ENCODE measurements around the gene PPT2. TPM values are rescaled to one million over a fixed set of nuclear protein-coding genes. Genes with fewer than 3 reads are reported as not detected.

PPT2 gene
- total RNA-seq, 2 donors from 2014 or later: 21.8 to 42.0 TPM

GRCh38 chr6:32148289-32149091 is 5.5 kb upstream of the PPT2 start:
- H3K36me3 ChIP-seq: no peaks in the 10 kb centered on the region
- no peak for TF ChIP-seq CTCF (IDR thresholded peaks at IDR 0.05)
- peak overlapping the region; percentile 26 for H3K4me3 ChIP-seq
- DNase-seq (ENCODE audit: low spot score) (no peak), ATAC-seq (ENCODE audit: insufficient number of reproducible peaks, low FRiP score, low read depth) (no peak)
- peaks cover 15 to 34% of the 10 kb centered on the region in 2 donors for H3K4me1 ChIP-seq (ENCODE audit: control insufficient read depth in 1 of 2, low read depth in 2 of 2)
- no peaks in the 10 kb centered on the region for H3K27me3 ChIP-seq (replicated peaks; ENCODE audit: insufficient read depth)
- no peaks in the 10 kb centered on the region for H3K9me3 ChIP-seq
- no peak overlapping the region for H3K27ac ChIP-seq

- no peaks in the 10 kb centered on the region for H3K36me3 ChIP-seq
- peaks cover 15 to 34% of the 10 kb centered on the region in 2 donors for H3K4me1 ChIP-seq (ENCODE audit: control insufficient read depth in 1 of 2, low read depth in 2 of 2)
- DNase-seq (ENCODE audit: low spot score): no peak
- peak overlapping the region; percentile 26 for H3K4me3 ChIP-seq
- TF ChIP-seq CTCF (IDR thresholded peaks at IDR 0.05): no peak
- no peak overlapping the region for H3K27ac ChIP-seq
- no peak for ATAC-seq (ENCODE audit: insufficient number of reproducible peaks, low FRiP score, low read depth)
- no peaks in the 10 kb centered on the region for H3K27me3 ChIP-seq (replicated peaks; ENCODE audit: insufficient read depth)
- H3K9me3 ChIP-seq: no peaks in the 10 kb centered on the region
These were observed 4.7 kb upstream of the PPT2 start for GRCh38 chr6:32149092-32149755.

- DNase-seq (ENCODE audit: low spot score): no peak
- Histone ChIP-seq H3K4me1 (ENCODE audit: control insufficient read depth in 1 of 2, low read depth in 2 of 2) (peaks cover 17 to 40% of the 10 kb centered on the region in 2 donors), H3K4me3 (peak overlapping the region; percentile 94), H3K9me3 (no peaks in the 10 kb centered on the region), H3K27ac (no peak overlapping the region), H3K27me3 (replicated peaks; ENCODE audit: insufficient read depth) (no peaks in the 10 kb centered on the region), H3K36me3 (no peaks in the 10 kb centered on the region)
- TF ChIP-seq CTCF (IDR thresholded peaks at IDR 0.05): no peak
- no peak for ATAC-seq (ENCODE audit: insufficient number of reproducible peaks, low FRiP score, low read depth)
These were observed 3.7 kb upstream of the PPT2 start for GRCh38 chr6:32149932-32150870.

- ATAC-seq (ENCODE audit: insufficient number of reproducible peaks, low FRiP score, low read depth) (no peak), DNase-seq (ENCODE audit: low spot score) (no peak)
- TF ChIP-seq CTCF (IDR thresholded peaks at IDR 0.05): no peak
- H3K27me3 ChIP-seq (replicated peaks; ENCODE audit: insufficient read depth): no peaks in the 10 kb centered on the region
- H3K9me3 ChIP-seq: no peaks in the 10 kb centered on the region
- H3K4me3 ChIP-seq: peak overlapping the region; percentile 94
- H3K27ac ChIP-seq: peak overlapping the region; percentile 48 to 61
- peaks cover 19 to 51% of the 10 kb centered on the region in 2 donors for H3K4me1 ChIP-seq (ENCODE audit: control insufficient read depth in 1 of 2, low read depth in 2 of 2)
- H3K36me3 ChIP-seq: no peaks in the 10 kb centered on the region
These were observed 2.6 kb upstream of the PPT2 start for GRCh38 chr6:32151181-32151862.

All from thoracic aorta (tissue), 2 donors.